Stomach (tissue), 4 donors: ENCODE results near the gene C16orf89.

Experiments
- CTCF ChIP-seq, 7 experiments: fragments of 450-650 bp in 4 of 7; fragments of 200-600 bp in 3 of 7; sonication (generic) in 3 of 7; IDR thresholded peaks; one replicate each; pipeline ENCODE4 v1.5.1; 2016 to 2019; ENCODE audit warnings: antibody characterized with exemption in 7 of 7, control low read depth in 2 of 7, mild to moderate bottlenecking in 1 of 7
- POLR2A ChIP-seq, 4 donors: fragments of 450-650 bp; IDR thresholded peaks; one replicate each; pipeline ENCODE4 v1.6.1; 2016; ENCODE audit warnings: antibody characterized with exemption in 4 of 4, control low read depth in 2 of 4, mild to moderate bottlenecking in 1 of 4, moderate library complexity in 1 of 4

GRCh38 chr16:5060073-5060641 is 5.6 kb downstream of the C16orf89 start:
- TF ChIP-seq CTCF (IDR thresholded peaks at IDR 0.05) (no peak), POLR2A (IDR thresholded peaks at IDR 0.05) (no peak)
